ENCODE results near the gene SSTR3. TPM values are rescaled to one million over a fixed set of nuclear protein-coding genes. Genes with fewer than 3 reads are reported as not detected.
A peak's percentile ranks its signal among the peaks of the same experiment; 100 is the strongest.

The SSTR3 gene
- total and polyA plus RNA-seq, 9 of the 15 experiments (the other 6 are each of a cell fraction or from before 2014, with no cell fraction given): 0.03 TPM; not detected in 8

- TF ChIP-seq ZNF766 (CRISPR knock-in tag; conservative IDR thresholded peaks at IDR 0.05) (0 out of 2 replicates have a peak, but pooled peaks have one; percentile 21), GABPA (tag; conservative IDR thresholded peaks at IDR 0.05; ENCODE audit: low read depth) (peak; percentile 68), POLR2A (conservative IDR thresholded peaks at IDR 0.05) (0 out of 2 replicates have a peak, but pooled peaks have one; percentile 25), DPF2 (IDR thresholded peaks at IDR 0.05) (peak; percentile 29; the same call in 1 of the 2 replicates), ZBTB9 (CRISPR knock-in tag; IDR thresholded peaks at IDR 0.05) (no peak), MTA2 (IDR thresholded peaks at IDR 0.05; ENCODE audit: low read depth) (no peak), KDM1A (IDR thresholded peaks at IDR 0.05) (peak; percentile 36 to 68; a peak in 3 of 4 replicates), YY1 (IDR thresholded peaks at IDR 0.05; ENCODE audit: borderline replicate concordance in 1 of 3, control insufficient read depth in 1 of 3, extremely low read depth in 1 of 3, insufficient read depth in 3 of 3, insufficient read length in 1 of 3, insufficient replicate concordance in 2 of 3, low read depth in 1 of 3, low read length in 2 of 3) (peak in 2 of 3 experiments; percentile 52 to 83), RREB1 (CRISPR knock-in tag; IDR thresholded peaks at IDR 0.05) (no peak), HDGF (IDR thresholded peaks at IDR 0.05) (no peak), MLX (CRISPR knock-in tag; conservative IDR thresholded peaks at IDR 0.05) (no peak), ZNF592 (IDR thresholded peaks at IDR 0.05) (peak; percentile 75), SMARCE1 (IDR thresholded peaks at IDR 0.05) (no peak), NFRKB (IDR thresholded peaks at IDR 0.05; ENCODE audit: low read depth) (peak; percentile 57; the same call in 1 of the 2 replicates)
Measured at GRCh38 chr22:37229805-37230672, 17.8 kb upstream of the SSTR3 start (continued).

Measured in K562 (cell line).